ENCODE data around the gene BMS1.

GRCh38 chr10:42801135-42801534 is 18.5 kb downstream of the BMS1 start:
- TF ChIP-seq CTCF (IDR thresholded peaks at IDR 0.05; ENCODE audit: low read depth, low read length) (no peak), MYC (IDR thresholded peaks at IDR 0.05; ENCODE audit: low read depth, low read length) (no peak), MAX (IDR thresholded peaks at IDR 0.05; ENCODE audit: low read depth, low read length) (no peak), POLR2A (IDR thresholded peaks at IDR 0.05; ENCODE audit: extremely low read depth, insufficient read length) (no peak)
